CD14-positive monocyte (primary cell): Measurements from ENCODE around the gene DPYD. TPM values are rescaled to one million over a fixed set of nuclear protein-coding genes. Genes with fewer than 3 reads are reported as not detected.

Experiments
- DNase-seq, 3 donors: peaks; one replicate each; pipeline ENCODE4 v3.0.0-alpha.2; 2011 to 2022
- H2AFZ ChIP-seq: 2 replicates; pipeline ENCODE4 v1.6.0; 2012; ENCODE audit warnings: mild to moderate bottlenecking, low read depth, low read length, inconsistent platforms; ENCODE audit not compliant: insufficient read depth, poor library complexity, severe bottlenecking
- H3K27ac ChIP-seq, 2 donors: 1 replicate in 1 of 2; 2 replicates in 1 of 2; pipeline ENCODE4 v1.5.1; 2012 to 2013; ENCODE audit warnings: low read length in 2 of 2, control low read depth in 1 of 2, inconsistent platforms in 1 of 2, low read depth in 1 of 2, mild to moderate bottlenecking in 1 of 2
- H3K27me3 ChIP-seq, 2 donors: one replicate each; pipeline versions ENCODE4 v1.6.0 to v1.6.1; 2011 to 2013; ENCODE audit warnings: low read length in 2 of 2; ENCODE audit not compliant: control insufficient read depth in 2 of 2, insufficient read depth in 2 of 2
- H3K36me3 ChIP-seq, 2 donors: replicated peaks in 1 of 2; 1 replicate in 1 of 2; 2 replicates in 1 of 2; pipeline versions ENCODE4 v1.5.1 to v1.6.1; 2012 to 2013; ENCODE audit warnings: low read length in 2 of 2, control low read depth in 1 of 2, inconsistent platforms in 1 of 2, mild to moderate bottlenecking in 1 of 2; ENCODE audit not compliant: insufficient read depth in 2 of 2, control insufficient read depth in 1 of 2
- H3K4me1 ChIP-seq, 2 donors: 1 replicate in 1 of 2; 2 replicates in 1 of 2; pipeline versions ENCODE4 v1.5.1 to v1.6.1; 2012 to 2013; ENCODE audit warnings: low read length in 2 of 2, control low read depth in 1 of 2, inconsistent platforms in 1 of 2, mild to moderate bottlenecking in 1 of 2, moderate library complexity in 1 of 2; ENCODE audit not compliant: insufficient read depth in 2 of 2, control insufficient read depth in 1 of 2
- H3K4me2 ChIP-seq: replicated peaks from 2 replicates; pipeline ENCODE3; 2012; ENCODE audit warnings: low read length, moderate library complexity, mild to moderate bottlenecking; ENCODE audit not compliant: poor library complexity, severe bottlenecking; ENCODE audit errors: extremely low read depth
- H3K4me3 ChIP-seq, 3 experiments: fragments of 200-600 bp in 1 of 3; sonication (generic) in 1 of 3; replicated peaks in 1 of 3; 1 replicate in 2 of 3; 2 replicates in 1 of 3; pipeline ENCODE4 v1.5.1; 2011 to 2013; ENCODE audit warnings: low read length in 3 of 3, mild to moderate bottlenecking in 3 of 3, control low read depth in 2 of 3, low read depth in 2 of 3, inconsistent platforms in 1 of 3, moderate library complexity in 1 of 3
- H3K79me2 ChIP-seq: 2 replicates; pipeline ENCODE4 v1.6.0; 2012; ENCODE audit warnings: mild to moderate bottlenecking, control low read depth, inconsistent platforms, low read length, moderate library complexity; ENCODE audit not compliant: insufficient read depth
- H3K9ac ChIP-seq: 2 replicates; pipeline ENCODE4 v1.6.0; 2017; ENCODE audit warnings: low read length, mild to moderate bottlenecking; ENCODE audit not compliant: insufficient read depth, poor library complexity, severe bottlenecking
- H3K9me3 ChIP-seq, 2 donors: replicated peaks in 1 of 2; 1 replicate in 1 of 2; 2 replicates in 1 of 2; pipeline versions ENCODE4 v1.5.1 to v1.6.1; 2012 to 2013; ENCODE audit warnings: low read length in 2 of 2, control low read depth in 1 of 2; ENCODE audit not compliant: control insufficient read depth in 1 of 2, insufficient read depth in 1 of 2
- H4K20me1 ChIP-seq: 2 replicates; pipeline ENCODE4 v1.6.0; 2012; ENCODE audit warnings: mild to moderate bottlenecking, low read length, control low read depth, moderate library complexity; ENCODE audit not compliant: insufficient read depth
- H3K27ac Mint-ChIP-seq, 7 donors: one replicate each; pipeline ENCODE4 v1.8.0; 2020; ENCODE audit warnings: mild to moderate bottlenecking in 7 of 7, mixed read lengths in 7 of 7, moderate library complexity in 6 of 7, inconsistent platforms in 2 of 7
- H3K27me3 Mint-ChIP-seq, 3 donors: one replicate each; pipeline ENCODE4 v1.8.0; 2021 to 2022; ENCODE audit warnings: low read depth in 3 of 3, mild to moderate bottlenecking in 3 of 3, mixed read lengths in 3 of 3, moderate library complexity in 3 of 3, inconsistent platforms in 1 of 3
- H3K36me3 Mint-ChIP-seq, 2 donors: one replicate each; pipeline ENCODE4 v1.8.0; 2020; ENCODE audit warnings: mixed read lengths in 2 of 2, inconsistent platforms in 1 of 2, mild to moderate bottlenecking in 1 of 2
- H3K4me1 Mint-ChIP-seq: one replicate; pipeline ENCODE4 v1.8.0; 2020; ENCODE audit warnings: mild to moderate bottlenecking, mixed read lengths
- H3K4me3 Mint-ChIP-seq, 2 donors: one replicate each; pipeline ENCODE4 v1.8.0; 2020; ENCODE audit warnings: mild to moderate bottlenecking in 2 of 2, mixed read lengths in 2 of 2, moderate library complexity in 1 of 2
- H3K9me3 Mint-ChIP-seq, 7 donors: one replicate each; pipeline ENCODE4 v1.8.0; 2020 to 2022; ENCODE audit warnings: mixed read lengths in 7 of 7, mild to moderate bottlenecking in 6 of 7, moderate library complexity in 6 of 7, inconsistent platforms in 2 of 7
- WGBS: methylation state at CpG from one replicate; pipeline ENCODE4 v1.1.5; 2013; ENCODE audit warnings: missing lambda C conversion rate; ENCODE audit not compliant: insufficient coverage; 5-methylcytosine and 5-hydroxymethylcytosine counted together
- intact Hi-C, 2 donors: fragments of 100-400 bp; cut with micrococcal nuclease; formaldehyde crosslinking; loops; one replicate each; pipeline versions ENCODE4 v1.15.0 to v1.15.1; 2023
- polyA plus RNA-seq, 3 donors: library from polyadenylated mRNA; depleted of rRNA in 1 of 3; unstranded in 2 of 3; stranded (reverse) in 1 of 3; fragments of 300-500 nt in 2 of 3; fragments of >200 nt in 1 of 3; fragmentation: Illumina TruSeq in 2 of 3; gene quantifications; 1 replicate in 2 of 3; 2 replicates in 1 of 3; pipeline ENCODE4 v1.2.3, GENCODE V29; 2012 to 2021
- TF ChIP-seq, protein P1 (sequence below): fragments of 200-600 bp; IDR thresholded peaks from one replicate; pipeline ENCODE4 v1.8.0; 2022; ENCODE audit warnings: antibody characterized with exemption, mild to moderate bottlenecking

Gene DPYD
- polyA plus RNA-seq, 3 donors = 87.6 to 171 (median 144) TPM

DNA sequence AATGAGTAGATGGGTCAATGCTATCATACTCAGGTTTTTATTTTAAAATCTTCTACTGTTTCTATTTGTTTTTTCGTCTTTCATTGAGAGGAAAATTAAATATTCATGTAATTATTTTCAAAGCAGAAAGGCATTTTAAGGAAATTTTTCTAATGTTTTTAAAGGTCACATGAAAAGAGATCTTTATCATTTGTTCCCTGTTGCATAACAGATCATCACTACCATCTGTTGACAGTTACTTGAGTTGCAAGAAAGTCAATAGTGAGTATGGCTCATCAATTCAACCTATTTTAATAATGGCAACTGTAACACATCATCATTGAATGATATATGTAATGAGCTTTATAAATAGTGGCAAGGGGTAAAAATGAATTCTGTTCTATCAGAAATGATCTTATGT is 369.7 kb downstream of the DPYD start:
- no peak for DNase-seq
- H3K36me3 ChIP-seq = peaks cover 33 to 86% of the 10 kb centered on the region in 2 donors
- Mint-ChIP-seq H3K27me3 (no peaks in the 10 kb centered on the region), H3K4me3 (no peak overlapping the region), H3K9me3 (no peaks in the 10 kb centered on the region), H3K4me1 (no peaks in the 10 kb centered on the region), H3K36me3 (peaks cover 38 to 41% of the 10 kb centered on the region in 2 donors), H3K27ac (no peak overlapping the region)
- no peaks in the 10 kb centered on the region for H3K27me3 ChIP-seq
- H3K4me3 ChIP-seq = no peak overlapping the region
- no CpG with 5 or more reads among the region's 1 CpG for WGBS
- no peaks in the 10 kb centered on the region for H3K79me2 ChIP-seq
- no peak overlapping the region for H3K9ac ChIP-seq
- TF ChIP-seq, protein P1, sequence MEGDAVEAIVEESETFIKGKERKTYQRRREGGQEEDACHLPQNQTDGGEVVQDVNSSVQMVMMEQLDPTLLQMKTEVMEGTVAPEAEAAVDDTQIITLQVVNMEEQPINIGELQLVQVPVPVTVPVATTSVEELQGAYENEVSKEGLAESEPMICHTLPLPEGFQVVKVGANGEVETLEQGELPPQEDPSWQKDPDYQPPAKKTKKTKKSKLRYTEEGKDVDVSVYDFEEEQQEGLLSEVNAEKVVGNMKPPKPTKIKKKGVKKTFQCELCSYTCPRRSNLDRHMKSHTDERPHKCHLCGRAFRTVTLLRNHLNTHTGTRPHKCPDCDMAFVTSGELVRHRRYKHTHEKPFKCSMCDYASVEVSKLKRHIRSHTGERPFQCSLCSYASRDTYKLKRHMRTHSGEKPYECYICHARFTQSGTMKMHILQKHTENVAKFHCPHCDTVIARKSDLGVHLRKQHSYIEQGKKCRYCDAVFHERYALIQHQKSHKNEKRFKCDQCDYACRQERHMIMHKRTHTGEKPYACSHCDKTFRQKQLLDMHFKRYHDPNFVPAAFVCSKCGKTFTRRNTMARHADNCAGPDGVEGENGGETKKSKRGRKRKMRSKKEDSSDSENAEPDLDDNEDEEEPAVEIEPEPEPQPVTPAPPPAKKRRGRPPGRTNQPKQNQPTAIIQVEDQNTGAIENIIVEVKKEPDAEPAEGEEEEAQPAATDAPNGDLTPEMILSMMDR = no peak
- peaks cover 61% of the 10 kb centered on the region for H4K20me1 ChIP-seq
- no peak overlapping the region for H3K27ac ChIP-seq
- intact Hi-C loops = no loop called here
- no peak overlapping the region for H3K4me2 ChIP-seq
- no peak overlapping the region for H2AFZ ChIP-seq
- H3K4me1 ChIP-seq = peaks cover 0 to 10% of the 10 kb centered on the region in 2 donors
- H3K9me3 ChIP-seq = no peaks in the 10 kb centered on the region

DNA sequence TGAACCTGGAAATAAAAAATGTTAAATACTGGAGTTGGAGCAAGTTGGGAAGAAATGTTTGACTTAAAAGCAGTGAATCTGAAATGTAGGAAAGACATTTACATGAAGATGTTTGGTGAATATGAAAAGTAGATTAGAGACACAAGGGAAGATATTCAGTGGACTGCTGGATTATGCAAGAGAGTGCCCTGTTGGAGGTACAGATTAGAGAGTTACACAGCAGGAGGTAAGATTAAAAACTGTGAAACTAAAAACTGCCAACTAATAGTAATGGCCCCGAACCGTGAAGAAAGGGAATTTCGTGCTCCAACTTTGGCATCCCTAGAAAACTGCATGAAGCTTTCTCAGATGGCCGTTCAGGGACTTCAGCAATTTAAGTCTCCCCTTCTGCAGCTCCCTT is 375.4 kb downstream of the DPYD start:
- no peaks in the 10 kb centered on the region for H3K79me2 ChIP-seq
- H3K4me1 Mint-ChIP-seq = no peaks in the 10 kb centered on the region
- peaks cover 36% of the 10 kb centered on the region for H4K20me1 ChIP-seq
- H3K4me2 ChIP-seq = no peak overlapping the region
- intact Hi-C loops = no loop called here
- WGBS = 100% methylated on average over 3 of the region's 4 CpGs
- H3K9ac ChIP-seq = no peak overlapping the region
- no peak overlapping the region for H3K27ac Mint-ChIP-seq
- peaks cover 30 to 39% of the 10 kb centered on the region in 2 donors for H3K36me3 Mint-ChIP-seq
- H3K27ac ChIP-seq = no peak overlapping the region
- H3K36me3 ChIP-seq = peaks cover 41 to 89% of the 10 kb centered on the region in 2 donors
- H3K9me3 ChIP-seq = no peaks in the 10 kb centered on the region
- DNase-seq = no peak
- no peaks in the 10 kb centered on the region for H3K9me3 Mint-ChIP-seq
- H3K27me3 ChIP-seq = no peaks in the 10 kb centered on the region
- TF ChIP-seq, protein P1 = no peak
- peaks cover 0 to 10% of the 10 kb centered on the region in 2 donors for H3K4me1 ChIP-seq
- no peaks in the 10 kb centered on the region for H3K27me3 Mint-ChIP-seq
- no peak overlapping the region for H2AFZ ChIP-seq
- no peak overlapping the region for H3K4me3 Mint-ChIP-seq
- H3K4me3 ChIP-seq = no peak overlapping the region
